Smooth muscle cell of the brain vasculature (primary cell): ENCODE measurements around the gene DMRTA2.

Source experiments
- DNase-seq: peaks from one replicate; pipeline ENCODE4 v3.0.0-alpha.2; 2012; ENCODE audit warnings: low read depth, low spot score

The DMRTA2 gene

GRCh38 chr1:50422946-50423669, at the start of gene DMRTA2:
Gene DMRTA2 (minus strand): TSS chr1:50423443. CDS start chr1:50421536, 1,907 bp downstream.
- no peak for DNase-seq

- no peak for DNase-seq
These were observed 48.7 kb upstream of the DMRTA2 start for GRCh38 chr1:50471967-50472366.

- no peak for DNase-seq
These were observed 39.7 kb upstream of the DMRTA2 start for GRCh38 chr1:50462964-50463363.

GRCh38 chr1:50458507-50458906, 35.3 kb upstream of the DMRTA2 start:
- DNase-seq = no peak

DNA sequence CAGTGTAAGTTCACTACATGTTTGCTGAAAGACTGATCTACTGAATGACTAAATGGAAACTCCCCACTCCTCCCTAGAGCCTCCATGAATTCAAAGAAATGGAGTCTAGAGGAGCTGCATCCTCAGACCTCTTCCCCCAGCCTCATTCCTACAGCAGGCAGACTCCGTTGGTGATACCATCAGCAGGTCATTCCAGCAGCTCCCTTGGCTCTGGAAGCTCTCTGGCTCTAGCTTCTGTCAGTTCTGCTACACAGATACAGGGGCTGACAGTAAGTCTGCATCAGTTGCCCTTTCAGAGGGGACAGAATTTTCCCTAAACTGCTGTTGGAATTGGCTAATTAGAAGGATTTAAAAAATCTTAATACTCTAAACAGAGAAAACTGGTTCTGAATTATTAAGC, 31.7 kb upstream of the DMRTA2 start:
- no peak for DNase-seq

- no peak for DNase-seq
These were observed 30.0 kb upstream of the DMRTA2 start for GRCh38 chr1:50453266-50453665.

DNA sequence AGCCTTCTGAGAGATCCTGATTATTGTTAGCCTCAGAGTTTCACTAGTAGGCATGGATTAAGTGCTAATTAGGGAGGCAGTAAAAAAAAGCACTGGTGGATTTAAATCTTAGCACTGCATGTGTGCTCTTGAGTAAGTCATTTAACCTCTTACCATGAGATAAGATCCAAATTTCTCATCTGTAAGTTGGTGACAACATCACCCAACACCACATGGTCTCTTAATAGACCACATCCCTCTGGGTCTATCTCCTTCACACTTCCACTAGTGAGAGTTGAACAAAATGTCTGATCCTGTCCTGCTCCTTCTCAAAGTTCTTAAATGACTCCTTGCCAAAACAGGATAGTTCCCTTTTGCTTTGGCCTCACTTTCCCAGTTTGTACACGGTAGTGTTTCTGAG, 29.5 kb upstream of the DMRTA2 start:
- no peak for DNase-seq

GRCh38 chr1:50450861-50451653, 27.8 kb upstream of the DMRTA2 start:
- no peak for DNase-seq

- DNase-seq = no peak
These were observed 24.7 kb upstream of the DMRTA2 start for GRCh38 chr1:50447961-50448360.

- DNase-seq = no peak
These were observed 17.9 kb upstream of the DMRTA2 start for GRCh38 chr1:50441183-50441582.

DNA sequence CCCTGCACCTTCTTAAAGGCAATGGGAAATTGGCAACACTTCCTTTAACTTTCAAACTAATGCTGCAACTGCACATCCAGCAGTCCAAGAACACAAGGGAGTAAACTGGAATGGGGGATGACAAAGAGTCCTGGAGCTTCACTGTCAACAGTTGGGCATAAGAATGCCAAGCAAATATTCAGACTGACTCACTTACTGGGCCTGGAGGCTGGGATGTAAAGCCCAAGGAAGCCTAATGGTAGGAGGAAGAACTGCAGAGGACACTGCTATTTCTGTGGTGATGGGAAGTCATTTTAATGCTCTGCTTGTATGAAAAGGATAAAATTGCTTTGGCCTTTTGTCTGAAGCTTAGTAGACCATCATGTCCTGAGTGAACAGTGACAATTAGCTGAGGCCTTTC, 15.7 kb upstream of the DMRTA2 start:
- no peak for DNase-seq

- DNase-seq = no peak
These were observed 13.2 kb upstream of the DMRTA2 start for GRCh38 chr1:50436489-50436888.

DNA sequence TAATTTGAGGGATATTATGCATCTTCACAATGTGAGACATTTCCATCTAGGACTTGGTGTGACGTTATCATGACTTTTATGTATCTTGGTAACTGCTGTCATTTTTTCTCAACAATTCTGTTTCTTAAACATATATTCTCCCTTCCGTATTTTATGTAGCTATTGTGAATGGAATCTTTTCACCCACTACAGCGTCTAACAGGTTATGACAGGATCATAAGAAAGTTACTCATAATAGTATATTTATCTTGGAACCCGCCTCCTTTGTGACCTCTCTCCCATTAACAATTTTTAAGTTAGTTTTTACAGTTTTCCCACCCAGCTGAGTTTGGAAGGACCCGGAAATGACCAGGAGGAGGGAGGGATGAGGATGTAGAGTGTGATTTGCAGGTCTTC, 6.8 kb upstream of the DMRTA2 start:
- no peak for DNase-seq

DNA sequence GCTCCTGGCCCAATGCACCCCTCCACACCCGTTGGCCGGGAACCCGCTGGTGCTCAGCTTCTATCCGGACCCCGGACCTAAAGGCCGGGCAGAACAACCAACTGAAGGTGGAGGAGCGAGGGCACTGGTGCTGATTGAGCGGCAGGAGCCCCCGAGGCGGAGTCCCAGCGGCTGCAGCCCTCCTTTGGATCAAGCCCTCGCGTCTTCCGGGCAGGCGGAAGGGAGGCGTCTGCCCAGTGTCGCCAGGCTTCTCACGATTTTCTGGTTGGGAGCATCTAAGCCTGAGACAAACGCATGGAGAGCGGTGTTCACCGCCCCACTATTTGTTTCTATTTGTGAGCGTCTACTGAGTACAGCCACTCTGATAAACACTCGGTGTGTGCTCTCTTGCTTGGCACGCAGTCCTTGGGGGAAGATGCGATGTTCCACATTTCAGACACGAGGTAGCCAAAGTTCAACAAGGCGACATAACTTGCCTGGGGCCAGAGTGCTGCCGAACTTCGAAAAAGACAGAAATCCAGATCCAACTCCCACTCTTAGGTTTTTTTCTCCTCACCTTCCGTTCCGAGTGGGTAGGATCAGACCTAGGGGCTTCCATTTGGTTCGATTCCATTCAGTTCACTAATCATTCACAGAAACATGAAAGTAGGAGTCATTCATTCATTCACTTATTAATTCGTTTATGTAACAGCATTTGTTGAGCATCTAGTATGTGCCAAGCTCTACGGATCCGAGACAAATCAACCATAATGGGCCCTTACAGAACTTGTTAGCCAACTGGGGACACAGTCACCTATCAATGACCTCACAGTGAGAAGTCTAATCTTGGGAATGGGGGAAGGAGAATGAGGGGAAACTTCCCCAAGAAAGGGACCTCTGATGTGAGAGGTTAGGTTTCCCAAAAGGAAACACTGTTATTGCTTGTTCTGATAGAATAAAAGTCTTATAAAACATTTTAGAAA, 4.9 kb upstream of the DMRTA2 start:
- DNase-seq = no peak

GRCh38 chr1:50427086-50427817, 4.0 kb upstream of the DMRTA2 start:
- no peak for DNase-seq

DNA sequence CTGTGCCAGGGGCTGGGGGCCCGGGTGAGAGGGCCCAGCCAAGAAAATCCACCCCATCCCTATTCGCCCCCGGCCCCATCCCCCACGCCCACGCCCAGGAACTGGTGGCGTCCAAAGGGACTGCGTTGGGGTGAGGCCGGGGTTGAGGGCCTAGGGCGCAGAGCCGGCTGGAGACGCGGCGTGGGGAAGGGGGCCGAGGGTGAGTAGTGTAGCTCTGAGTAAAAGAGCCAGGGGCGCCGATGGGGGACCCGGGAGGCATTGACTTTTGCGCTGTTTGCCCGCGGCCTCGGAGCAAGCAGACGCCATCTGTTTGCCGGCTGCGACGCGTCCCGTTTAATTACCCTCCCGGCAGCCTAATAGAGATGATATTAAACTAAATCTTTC, 3.5 kb upstream of the DMRTA2 start:
- no peak for DNase-seq

DNA sequence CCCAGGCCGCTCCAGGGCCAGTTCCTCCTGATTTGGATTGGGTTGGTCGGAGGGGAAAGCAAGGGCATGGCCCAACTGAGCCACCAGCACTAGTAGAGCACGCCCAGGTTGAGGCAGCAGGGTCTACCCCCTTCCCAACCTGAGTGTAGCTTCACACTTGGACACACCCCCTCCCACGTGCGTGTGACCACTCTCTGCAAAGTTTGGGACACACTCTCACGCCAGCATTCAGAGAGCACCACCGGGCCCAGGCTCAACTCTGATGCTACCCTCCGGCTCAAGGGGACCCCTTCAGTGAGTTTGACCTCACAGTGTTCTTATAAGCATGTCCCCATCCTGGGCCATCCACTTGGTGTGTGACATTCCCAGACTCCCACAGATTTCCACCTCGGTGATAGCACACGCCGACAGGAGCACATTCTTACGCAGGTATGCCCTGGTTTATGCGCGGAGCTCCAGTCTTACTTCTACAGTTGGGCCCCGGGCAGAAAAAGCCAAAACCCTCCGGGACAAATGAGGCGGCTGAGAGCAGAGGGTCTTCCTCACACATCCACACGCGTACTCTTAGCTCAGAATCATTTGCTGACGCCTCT, 3.0 kb upstream of the DMRTA2 start:
- DNase-seq = no peak

DNA sequence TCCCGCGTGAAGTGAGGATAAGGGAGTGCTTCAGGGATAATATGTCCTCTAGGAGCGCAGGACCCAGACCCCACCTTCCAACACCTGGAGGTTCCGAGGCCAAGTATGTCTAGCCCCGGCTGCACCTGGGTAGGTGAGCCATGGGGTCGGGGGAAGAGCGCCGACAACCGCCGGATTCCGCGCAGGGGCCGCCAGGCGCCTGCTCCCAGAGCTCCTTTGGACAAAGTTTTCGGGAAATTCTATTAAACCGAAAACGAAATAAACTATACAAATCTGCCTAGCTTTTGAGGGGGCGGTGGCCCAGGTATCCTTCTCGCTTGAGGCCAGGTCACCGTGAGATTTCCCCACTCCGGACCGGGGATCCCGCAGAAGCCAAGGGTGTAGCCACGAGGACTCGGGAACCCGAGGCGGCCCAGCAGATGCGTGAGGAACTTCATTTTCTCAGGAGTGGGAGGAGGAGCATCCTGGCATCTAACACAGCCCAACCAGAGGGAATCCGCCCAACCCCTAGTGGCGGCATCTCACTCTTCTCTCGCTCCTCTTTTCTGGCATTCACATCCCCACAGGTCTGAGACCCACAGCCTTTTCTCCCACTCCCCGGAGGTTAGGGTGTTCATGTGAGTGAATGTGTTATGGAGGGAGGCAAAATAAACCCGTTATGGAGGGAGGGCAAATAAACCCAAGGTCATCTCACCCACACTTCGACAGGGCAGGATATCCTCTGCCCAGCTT, 2.3 kb upstream of the DMRTA2 start:
- DNase-seq = no peak

- DNase-seq = no peak
These were observed 1.7 kb upstream of the DMRTA2 start for GRCh38 chr1:50424884-50425375.
